ENCODE results near the gene GJB6. TPM values are rescaled to one million over a fixed set of nuclear protein-coding genes. Genes with fewer than 3 reads are reported as not detected.

The GJB6 gene
- polyA plus RNA-seq, 2 of the 4 experiments (the other 2 are of a cell fraction): 0.06 TPM; not detected in 1

DNA sequence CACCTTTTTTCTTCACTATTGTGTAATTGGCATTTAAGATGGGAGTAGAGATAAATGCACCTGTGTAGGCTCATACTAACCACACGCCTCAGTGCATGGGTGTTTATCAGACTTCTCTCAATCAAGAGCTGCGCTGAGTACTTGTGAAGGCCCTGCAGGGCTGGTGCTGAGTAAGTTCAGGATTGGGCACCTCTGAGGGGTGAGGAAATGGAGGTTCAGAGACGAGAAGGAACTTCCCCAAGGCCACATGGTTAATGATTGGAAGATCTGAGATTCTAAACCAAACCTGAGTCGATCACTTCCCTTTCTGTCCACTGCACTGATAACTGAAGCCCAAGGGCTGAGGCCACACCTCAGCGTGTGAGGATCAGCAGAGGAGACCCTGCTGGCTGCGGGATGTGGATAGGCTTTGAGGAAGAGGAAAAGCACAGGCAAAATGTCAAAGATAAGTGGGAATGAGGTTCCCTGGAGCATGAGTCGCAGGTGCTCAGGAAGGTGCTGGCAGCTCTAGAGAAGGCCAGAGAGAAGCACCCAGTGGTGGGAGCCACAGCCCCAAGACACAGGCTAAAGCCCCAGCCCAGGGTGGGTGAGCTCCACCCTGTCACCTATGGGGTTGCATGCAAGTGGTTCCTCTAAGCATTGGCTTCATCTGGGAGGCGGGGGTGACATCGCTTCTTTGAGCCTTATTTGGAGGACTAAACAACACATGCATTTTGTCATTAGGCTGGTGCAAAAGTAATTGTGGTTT, 32.3 kb upstream of the GJB6 start:
- Histone ChIP-seq H3K4me1 (no peaks in the 10 kb centered on the region), H3K9me3 (no peaks in the 10 kb centered on the region), H3K27ac (no peak overlapping the region), H3K4me3 (no peak overlapping the region), H3K4me2 (no peak overlapping the region)
- DNase-seq (ENCODE audit: low read depth in 1 of 2, low spot score in 1 of 2) (no peak), FAIRE-seq (no peak), ATAC-seq (no peak)
- ChIA-PET CTCF (no interaction called here), POLR2A (no interaction called here)
- WGBS (ENCODE audit: missing lambda C conversion rate): 59% methylated on average over 9 of the region's 9 CpGs
- TF ChIP-seq NPAS2 (CRISPR knock-in tag; IDR thresholded peaks at IDR 0.05; ENCODE audit: borderline replicate concordance) (no peak), CHD2 (IDR thresholded peaks at IDR 0.05; ENCODE audit: low read length, partially characterized antibody) (no peak), BHLHE40 (IDR thresholded peaks at IDR 0.05; ENCODE audit: low read depth, low read length) (no peak), TP53 (CRISPR knock-in tag; IDR thresholded peaks at IDR 0.05) (no peak), ZNF302 (CRISPR knock-in tag; IDR thresholded peaks at IDR 0.05) (no peak), FOXS1 (CRISPR knock-in tag; IDR thresholded peaks at IDR 0.05) (no peak), HEYL (CRISPR knock-in tag; IDR thresholded peaks at IDR 0.05) (no peak), NFE2L2 (conservative IDR thresholded peaks at IDR 0.05; ENCODE audit: low read length) (no peak)
- TF ChIP-seq, protein P1, sequence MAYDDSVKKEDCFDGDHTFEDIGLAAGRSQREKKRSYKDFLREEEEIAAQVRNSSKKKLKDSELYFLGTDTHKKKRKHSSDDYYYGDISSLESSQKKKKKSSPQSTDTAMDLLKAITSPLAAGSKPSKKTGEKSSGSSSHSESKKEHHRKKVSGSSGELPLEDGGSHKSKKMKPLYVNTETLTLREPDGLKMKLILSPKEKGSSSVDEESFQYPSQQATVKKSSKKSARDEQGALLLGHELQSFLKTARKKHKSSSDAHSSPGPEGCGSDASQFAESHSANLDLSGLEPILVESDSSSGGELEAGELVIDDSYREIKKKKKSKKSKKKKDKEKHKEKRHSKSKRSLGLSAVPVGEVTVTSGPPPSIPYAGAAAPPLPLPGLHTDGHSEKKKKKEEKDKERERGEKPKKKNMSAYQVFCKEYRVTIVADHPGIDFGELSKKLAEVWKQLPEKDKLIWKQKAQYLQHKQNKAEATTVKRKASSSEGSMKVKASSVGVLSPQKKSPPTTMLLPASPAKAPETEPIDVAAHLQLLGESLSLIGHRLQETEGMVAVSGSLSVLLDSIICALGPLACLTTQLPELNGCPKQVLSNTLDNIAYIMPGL (CRISPR knock-in tag; IDR thresholded peaks at IDR 0.05; ENCODE audit: borderline replicate concordance): no peak

DNA sequence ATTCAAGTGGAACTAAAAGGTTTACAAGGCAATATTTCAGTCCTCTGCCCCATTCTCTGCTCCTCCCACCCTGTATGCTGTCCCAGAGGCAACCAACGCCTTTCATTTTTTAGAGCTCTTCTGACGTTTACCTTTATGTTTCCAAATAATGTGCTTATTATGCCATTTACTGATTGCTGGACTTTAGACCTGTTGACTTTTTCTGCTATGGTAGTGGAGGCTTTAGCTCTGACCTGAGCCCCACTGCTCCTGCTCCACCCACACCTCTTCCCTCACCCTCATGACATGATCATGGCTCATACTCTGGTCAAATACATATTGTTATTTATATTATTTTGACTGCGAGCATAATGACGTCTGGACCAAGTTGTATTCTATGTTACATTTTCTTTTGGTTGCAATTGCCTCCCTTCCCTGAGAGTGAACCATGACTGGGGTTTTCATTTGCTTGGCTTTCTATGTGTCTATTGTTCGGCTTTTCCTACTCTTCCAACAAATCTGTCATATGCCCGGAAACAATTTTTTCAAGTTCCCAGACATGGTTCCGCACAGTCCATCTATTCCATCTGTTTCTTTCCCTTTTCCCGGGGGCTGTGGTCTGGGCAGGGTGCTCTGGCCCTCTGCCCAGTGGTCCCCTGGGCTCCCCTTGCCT, 31.4 kb upstream of the GJB6 start:
- ChIA-PET CTCF (no interaction called here), POLR2A (no interaction called here)
- TF ChIP-seq HEYL (CRISPR knock-in tag; IDR thresholded peaks at IDR 0.05) (no peak), HOXB13 (CRISPR knock-in tag; IDR thresholded peaks at IDR 0.05; ENCODE audit: low read depth) (no peak), RFX5 (IDR thresholded peaks at IDR 0.05) (no peak), KDM5A (IDR thresholded peaks at IDR 0.05) (no peak), POLR2AphosphoS2 (conservative IDR thresholded peaks at IDR 0.05; ENCODE audit: low read length) (no peak), NR3C1 (IDR thresholded peaks at IDR 0.05) (no peak), BHLHE40 (IDR thresholded peaks at IDR 0.05; ENCODE audit: low read depth, low read length) (no peak), CBX2 (IDR thresholded peaks at IDR 0.05; ENCODE audit: borderline replicate concordance, low read depth) (no peak), ZNF302 (CRISPR knock-in tag; IDR thresholded peaks at IDR 0.05) (no peak), JUN (IDR thresholded peaks at IDR 0.05) (no peak)
- TF ChIP-seq, protein P2, sequence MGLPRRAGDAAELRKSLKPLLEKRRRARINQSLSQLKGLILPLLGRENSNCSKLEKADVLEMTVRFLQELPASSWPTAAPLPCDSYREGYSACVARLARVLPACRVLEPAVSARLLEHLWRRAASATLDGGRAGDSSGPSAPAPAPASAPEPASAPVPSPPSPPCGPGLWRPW (IDR thresholded peaks at IDR 0.05): no peak
- TF ChIP-seq, protein P3, sequence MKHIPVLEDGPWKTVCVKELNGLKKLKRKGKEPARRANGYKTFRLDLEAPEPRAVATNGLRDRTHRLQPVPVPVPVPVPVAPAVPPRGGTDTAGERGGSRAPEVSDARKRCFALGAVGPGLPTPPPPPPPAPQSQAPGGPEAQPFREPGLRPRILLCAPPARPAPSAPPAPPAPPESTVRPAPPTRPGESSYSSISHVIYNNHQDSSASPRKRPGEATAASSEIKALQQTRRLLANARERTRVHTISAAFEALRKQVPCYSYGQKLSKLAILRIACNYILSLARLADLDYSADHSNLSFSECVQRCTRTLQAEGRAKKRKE (CRISPR knock-in tag; IDR thresholded peaks at IDR 0.05; ENCODE audit: low read depth): no peak
- FAIRE-seq (no peak), DNase-seq (ENCODE audit: low read depth in 1 of 2, low spot score in 1 of 2) (no peak), ATAC-seq (no peak)
- Histone ChIP-seq H3K27ac (no peak overlapping the region), H3K4me3 (no peak overlapping the region), H3K4me1 (no peaks in the 10 kb centered on the region), H3K9me3 (no peaks in the 10 kb centered on the region), H3K4me2 (no peak overlapping the region)
- WGBS (ENCODE audit: missing lambda C conversion rate): 71% methylated on average over 8 of the region's 8 CpGs

DNA sequence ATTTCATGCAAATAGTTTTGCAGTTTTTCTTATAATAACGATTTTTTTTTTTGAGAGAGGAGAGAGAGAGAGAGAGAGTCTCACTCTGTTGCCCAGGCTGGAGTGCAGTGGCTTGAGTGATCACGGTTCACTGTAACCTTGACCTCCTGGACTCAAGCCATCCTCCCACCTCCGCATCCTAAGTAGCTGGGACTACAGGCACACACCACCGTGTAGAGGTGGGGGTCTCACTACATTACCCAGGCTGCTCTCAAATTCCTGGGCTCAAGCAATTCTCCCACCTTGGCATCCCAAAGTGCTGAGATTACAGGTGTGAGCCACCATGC, 26.8 kb upstream of the GJB6 start:
- DNase-seq (ENCODE audit: low read depth in 1 of 2, low spot score in 1 of 2) (no peak), FAIRE-seq (no peak), ATAC-seq (peak in 1 of 2 experiments; percentile 28; a peak in 2 of 6 replicates)
- POLR2A ChIA-PET: no interaction called here
- Histone ChIP-seq H3K4me1 (no peaks in the 10 kb centered on the region), H3K27ac (no peak overlapping the region), H3K4me3 (peak overlapping the region; percentile 49; the same call in 2 of the 3 replicates), H3K4me2 (peak overlapping the region; percentile 87), H3K9me3 (no peaks in the 10 kb centered on the region)
- 41% methylated on average over 4 of the region's 4 CpGs for WGBS (ENCODE audit: missing lambda C conversion rate)
- CTCF ChIA-PET: interaction anchor here (1.0 kb wide), 1 partner anchor 61 kb away, joined by 3 read pairs; no protein-coding TSS in a partner anchor
- TF ChIP-seq, protein P4, sequence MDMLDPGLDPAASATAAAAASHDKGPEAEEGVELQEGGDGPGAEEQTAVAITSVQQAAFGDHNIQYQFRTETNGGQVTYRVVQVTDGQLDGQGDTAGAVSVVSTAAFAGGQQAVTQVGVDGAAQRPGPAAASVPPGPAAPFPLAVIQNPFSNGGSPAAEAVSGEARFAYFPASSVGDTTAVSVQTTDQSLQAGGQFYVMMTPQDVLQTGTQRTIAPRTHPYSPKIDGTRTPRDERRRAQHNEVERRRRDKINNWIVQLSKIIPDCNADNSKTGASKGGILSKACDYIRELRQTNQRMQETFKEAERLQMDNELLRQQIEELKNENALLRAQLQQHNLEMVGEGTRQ (IDR thresholded peaks at IDR 0.05): no peak
- TF ChIP-seq CHD4 (IDR thresholded peaks at IDR 0.05; ENCODE audit: borderline replicate concordance) (no peak), EHMT2 (IDR thresholded peaks at IDR 0.05; ENCODE audit: low read depth) (no peak), MAFK (IDR thresholded peaks at IDR 0.05; ENCODE audit: partially characterized antibody) (no peak), POLR2AphosphoS2 (conservative IDR thresholded peaks at IDR 0.05; ENCODE audit: low read length) (no peak), ZFP36 (IDR thresholded peaks at IDR 0.05; ENCODE audit: borderline replicate concordance, partially characterized antibody) (no peak), ZNF302 (CRISPR knock-in tag; IDR thresholded peaks at IDR 0.05) (no peak), RARB (CRISPR knock-in tag; IDR thresholded peaks at IDR 0.05) (no peak), NFE2L2 (conservative IDR thresholded peaks at IDR 0.05; ENCODE audit: low read length) (no peak), BHLHE40 (IDR thresholded peaks at IDR 0.05; ENCODE audit: low read depth, low read length) (no peak), GATA3 (IDR thresholded peaks at IDR 0.05; ENCODE audit: borderline replicate concordance) (no peak), SMC3 (IDR thresholded peaks at IDR 0.05) (no peak), CBX2 (IDR thresholded peaks at IDR 0.05; ENCODE audit: borderline replicate concordance, low read depth) (no peak), RCOR1 (IDR thresholded peaks at IDR 0.05; ENCODE audit: low read depth, low read length) (no peak), RFX5 (IDR thresholded peaks at IDR 0.05) (no peak)
- TF ChIP-seq, protein P3 (CRISPR knock-in tag; IDR thresholded peaks at IDR 0.05; ENCODE audit: low read depth): no peak

Data from A549 (cell line).